SK-N-MC (cell line): ENCODE results near the gene NIPAL3.

Experiments used
- EZH2 ChIP-seq: fragments of 200-600 bp; sonication (generic); IDR thresholded peaks from one replicate; pipeline ENCODE4 v1.6.1; 2017; ENCODE audit warnings: antibody characterized with exemption
- POLR2AphosphoS5 ChIP-seq: IDR thresholded peaks from 2 replicates; pipeline ENCODE4 v1.6.1; 2012; ENCODE audit warnings: mild to moderate bottlenecking, low read depth, low read length, borderline replicate concordance

DNA sequence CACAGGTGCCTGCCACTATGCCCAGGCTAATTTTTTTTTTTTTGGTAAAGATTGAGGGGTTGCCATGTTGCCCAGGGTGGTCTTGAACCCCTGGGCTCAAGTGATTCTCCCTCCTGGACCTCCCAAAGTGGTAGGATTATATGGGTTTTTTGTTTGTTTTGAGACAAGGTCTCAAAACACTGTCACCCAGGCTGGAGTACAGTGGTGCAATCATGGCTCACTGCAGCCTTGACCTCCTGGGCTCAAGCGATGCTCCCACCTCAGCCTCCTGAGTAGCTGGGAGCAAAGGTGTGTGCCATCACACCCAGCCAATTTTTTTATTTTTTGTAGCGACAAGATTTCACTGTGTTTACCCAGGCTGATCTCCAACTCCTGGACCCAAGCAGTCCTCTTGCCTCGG, 78.2 kb downstream of the NIPAL3 start:
- TF ChIP-seq POLR2AphosphoS5 (no peak), EZH2 (no peak)
